Activated CD8-positive, alpha-beta T cell treated with anti-CD3 and anti-CD28 coated beads, Interleukin-2, amount 10 ng/mL, durations not matched to agents 7 days and 5 days (primary cell): Measurements from ENCODE around the gene UBALD1. TPM values are rescaled to one million over a fixed set of nuclear protein-coding genes. Genes with fewer than 3 reads are reported as not detected.
A peak's percentile ranks its signal among the peaks of the same experiment; 100 is the strongest.

Source experiments
- ATAC-seq: fragments of 150-1000 bp; cut with Tn5 transposase; one replicate; pipeline ENCODE4 v1.10.0; 2021; ENCODE audit warnings: moderate library complexity
- CTCF ChIA-PET: fragments of 350-600 bp; sonication (Branson Sonifier 250); formaldehyde crosslinking; loops from one replicate; lab custom pipeline; 2021; ENCODE audit warnings: antibody characterized with exemption; lab: Charles Lee
- POLR2A ChIA-PET: fragments of 350-600 bp; sonication (Branson Sonifier 250); formaldehyde crosslinking; loops from one replicate; lab custom pipeline; 2021; ENCODE audit warnings: antibody characterized with exemption; lab: Charles Lee
- DNase-seq: peaks from one replicate; pipeline ENCODE4 v3.0.0-alpha.2; 2020
- H3K27ac Mint-ChIP-seq: one replicate; pipeline ENCODE4 v1.8.0; 2021; ENCODE audit warnings: mild to moderate bottlenecking, mixed read lengths
- H3K27me3 Mint-ChIP-seq: one replicate; pipeline ENCODE4 v1.8.0; 2021; ENCODE audit warnings: low read depth, mixed read lengths
- H3K36me3 Mint-ChIP-seq: one replicate; pipeline ENCODE4 v1.8.0; 2021; ENCODE audit warnings: low read depth, mixed read lengths
- H3K4me1 Mint-ChIP-seq: one replicate; pipeline ENCODE4 v1.8.0; 2021; ENCODE audit warnings: low read depth, mixed read lengths
- H3K4me3 Mint-ChIP-seq: one replicate; pipeline ENCODE4 v1.8.0; 2021; ENCODE audit warnings: mild to moderate bottlenecking, mixed read lengths
- H3K9me3 Mint-ChIP-seq: one replicate; pipeline ENCODE4 v1.8.0; 2022; ENCODE audit warnings: mixed read lengths; ENCODE audit not compliant: insufficient read depth
- total RNA-seq, 2 experiments: library from RNA; stranded (reverse); gene quantifications; one replicate each; pipeline ENCODE4 v1.2.3, GENCODE V29; 2021

UBALD1 gene
- total RNA-seq, 2 experiments from 2014 or later, result 15.0 to 18.9 TPM

GRCh38 chr16:4613636-4614570 lies 785 bp downstream of the UBALD1 start:
- Mint-ChIP-seq H3K4me3 (peak overlapping the region; percentile 73), H3K36me3 (no peaks in the 10 kb centered on the region), H3K27me3 (no peaks in the 10 kb centered on the region), H3K9me3 (no peaks in the 10 kb centered on the region), H3K27ac (no peak overlapping the region), H3K4me1 (peaks cover 42% of the 10 kb centered on the region)
- CTCF ChIA-PET, result interaction anchor here (0.6 to 1.3 kb wide), 3 partner anchors 10 to 36 kb away, joined by 3 to 4 read pairs (median 4); no protein-coding TSS in a partner anchor
- POLR2A ChIA-PET, result no interaction called here
- ATAC-seq (no peak), DNase-seq (peak; percentile 48)

- ATAC-seq, result no peak
- ChIA-PET CTCF (interaction anchor here (0.6 to 1.3 kb wide), 3 partner anchors 11 to 37 kb away, joined by 3 to 4 read pairs (median 4); no protein-coding TSS in a partner anchor), POLR2A (no interaction called here)
- DNase-seq, result no peak
- peaks cover 34% of the 10 kb centered on the region for H3K4me1 Mint-ChIP-seq
- H3K36me3 Mint-ChIP-seq, result no peaks in the 10 kb centered on the region
- H3K9me3 Mint-ChIP-seq, result no peaks in the 10 kb centered on the region
- H3K4me3 Mint-ChIP-seq, result peak overlapping the region; percentile 73
- H3K27ac Mint-ChIP-seq, result no peak overlapping the region
- H3K27me3 Mint-ChIP-seq, result no peaks in the 10 kb centered on the region
Measured at GRCh38 chr16:4612977-4613635, 1.6 kb downstream of the UBALD1 start.

GRCh38 chr16:4612474-4612931 lies 2.2 kb downstream of the UBALD1 start:
- Mint-ChIP-seq H3K4me1 (peaks cover 28% of the 10 kb centered on the region), H3K9me3 (no peaks in the 10 kb centered on the region), H3K36me3 (no peaks in the 10 kb centered on the region), H3K4me3 (no peak overlapping the region), H3K27me3 (no peaks in the 10 kb centered on the region), H3K27ac (no peak overlapping the region)
- ATAC-seq (no peak), DNase-seq (no peak)
- ChIA-PET POLR2A (no interaction called here), CTCF (no interaction called here)

- Mint-ChIP-seq H3K27ac (no peak overlapping the region), H3K4me3 (no peak overlapping the region), H3K9me3 (no peaks in the 10 kb centered on the region), H3K4me1 (peaks cover 22% of the 10 kb centered on the region), H3K36me3 (no peaks in the 10 kb centered on the region), H3K27me3 (no peaks in the 10 kb centered on the region)
- ChIA-PET POLR2A (no interaction called here), CTCF (interaction anchor here (1.1 kb wide), 1 partner anchor 323 kb away, joined by 4 read pairs; no protein-coding TSS in a partner anchor)
- DNase-seq (no peak), ATAC-seq (no peak)
Measured at GRCh38 chr16:4611337-4612021, 3.2 kb downstream of the UBALD1 start.

- Mint-ChIP-seq H3K4me1 (peaks cover 12% of the 10 kb centered on the region), H3K27me3 (no peaks in the 10 kb centered on the region), H3K36me3 (no peaks in the 10 kb centered on the region), H3K9me3 (no peaks in the 10 kb centered on the region), H3K4me3 (no peak overlapping the region), H3K27ac (no peak overlapping the region)
- no peak for DNase-seq
- ChIA-PET POLR2A (no interaction called here), CTCF (no interaction called here)
- no peak for ATAC-seq
Measured at GRCh38 chr16:4610011-4611005, 4.4 kb downstream of the UBALD1 start.

- no peak for ATAC-seq
Measured at GRCh38 chr16:4609200-4610010, 5.3 kb downstream of the UBALD1 start.

GRCh38 chr16:4608704-4608980 lies 6.0 kb downstream of the UBALD1 start:
- no peaks in the 10 kb centered on the region for H3K36me3 Mint-ChIP-seq
- no peak overlapping the region for H3K4me3 Mint-ChIP-seq
- H3K27me3 Mint-ChIP-seq, result no peaks in the 10 kb centered on the region
- CTCF ChIA-PET, result no interaction called here
- no peak for DNase-seq
- H3K9me3 Mint-ChIP-seq, result no peaks in the 10 kb centered on the region
- no peak overlapping the region for H3K27ac Mint-ChIP-seq
- ATAC-seq, result no peak
- POLR2A ChIA-PET, result no interaction called here
- H3K4me1 Mint-ChIP-seq, result peaks cover 6% of the 10 kb centered on the region

More at GRCh38 chr16:4609200-4610010, 5.3 kb downstream of the UBALD1 start:
- no peaks in the 10 kb centered on the region for H3K27me3 Mint-ChIP-seq
- ChIA-PET POLR2A (no interaction called here), CTCF (no interaction called here)
- no peak overlapping the region for H3K27ac Mint-ChIP-seq
- DNase-seq, result no peak
- no peak overlapping the region for H3K4me3 Mint-ChIP-seq
- H3K36me3 Mint-ChIP-seq, result no peaks in the 10 kb centered on the region
- peaks cover 6% of the 10 kb centered on the region for H3K4me1 Mint-ChIP-seq
- H3K9me3 Mint-ChIP-seq, result no peaks in the 10 kb centered on the region

GRCh38 chr16:4607841-4608703 lies 6.6 kb downstream of the UBALD1 start:
- H3K27me3 Mint-ChIP-seq, result no peaks in the 10 kb centered on the region
- H3K4me3 Mint-ChIP-seq, result no peak overlapping the region
- H3K36me3 Mint-ChIP-seq, result no peaks in the 10 kb centered on the region
- H3K27ac Mint-ChIP-seq, result no peak overlapping the region
- no peaks in the 10 kb centered on the region for H3K9me3 Mint-ChIP-seq
- CTCF ChIA-PET, result no interaction called here
- ATAC-seq (no peak), DNase-seq (no peak)
- H3K4me1 Mint-ChIP-seq, result peaks cover 3% of the 10 kb centered on the region
- POLR2A ChIA-PET, result interaction anchor here (0.6 to 0.7 kb wide), 2 partner anchors 132 to 194 kb away, joined by 3 read pairs; partner anchors contain the start of gene ROGDI

- Mint-ChIP-seq H3K4me1 (no peaks in the 10 kb centered on the region), H3K27me3 (peaks cover 3% of the 10 kb centered on the region), H3K27ac (no peak overlapping the region), H3K4me3 (no peak overlapping the region), H3K36me3 (no peaks in the 10 kb centered on the region), H3K9me3 (no peaks in the 10 kb centered on the region)
- ChIA-PET POLR2A (no interaction called here), CTCF (no interaction called here)
- DNase-seq, result no peak
- ATAC-seq, result no peak
Measured at GRCh38 chr16:4606354-4606753, 8.3 kb downstream of the UBALD1 start.

- H3K27ac Mint-ChIP-seq, result no peak overlapping the region
- CTCF ChIA-PET, result no interaction called here
- no peaks in the 10 kb centered on the region for H3K9me3 Mint-ChIP-seq
- no peaks in the 10 kb centered on the region for H3K4me1 Mint-ChIP-seq
- POLR2A ChIA-PET, result no interaction called here
- no peak for ATAC-seq
- no peak overlapping the region for H3K4me3 Mint-ChIP-seq
- H3K36me3 Mint-ChIP-seq, result no peaks in the 10 kb centered on the region
- peaks cover 3% of the 10 kb centered on the region for H3K27me3 Mint-ChIP-seq
- no peak for DNase-seq
Measured at GRCh38 chr16:4604401-4604800, 10.3 kb downstream of the UBALD1 start.
